C4-2B (cell line): ENCODE measurements around the gene PARP15.

Source experiments
- H3K27ac ChIP-seq: fragments of 450-650 bp; 2 replicates; pipeline ENCODE4 v1.5.1; 2017
- ZFX ChIP-seq: fragments of 450-650 bp; IDR thresholded peaks from 2 replicates; pipeline ENCODE4 v1.6.1; 2017
- TF ChIP-seq, protein P1 (sequence below): fragments of 450-650 bp; conservative IDR thresholded peaks from 2 replicates; pipeline ENCODE4 v1.5.1; 2017; ENCODE audit warnings: mild to moderate bottlenecking

Gene PARP15

DNA sequence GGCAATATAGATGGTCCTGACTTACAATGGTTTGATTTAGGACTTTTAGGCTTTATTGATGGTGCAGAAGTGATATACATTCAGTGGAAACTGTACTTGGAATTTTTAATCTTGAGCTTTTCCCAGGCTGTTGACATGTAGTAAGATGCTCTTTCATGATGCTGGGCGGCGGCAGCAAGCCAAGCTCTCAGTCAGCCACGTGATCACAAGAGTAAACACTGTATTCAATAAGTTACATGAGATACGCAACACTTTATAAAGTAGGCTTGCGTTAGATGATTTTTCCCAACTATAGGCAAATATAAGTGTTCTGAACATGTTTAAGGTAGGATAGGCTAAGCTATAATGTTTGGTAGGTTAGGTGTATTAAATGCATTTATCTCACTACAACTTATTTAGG, 31.3 kb upstream of the PARP15 start:
- H3K27ac ChIP-seq, result no peak overlapping the region
- TF ChIP-seq ZFX, result no peak
- TF ChIP-seq, protein P1, sequence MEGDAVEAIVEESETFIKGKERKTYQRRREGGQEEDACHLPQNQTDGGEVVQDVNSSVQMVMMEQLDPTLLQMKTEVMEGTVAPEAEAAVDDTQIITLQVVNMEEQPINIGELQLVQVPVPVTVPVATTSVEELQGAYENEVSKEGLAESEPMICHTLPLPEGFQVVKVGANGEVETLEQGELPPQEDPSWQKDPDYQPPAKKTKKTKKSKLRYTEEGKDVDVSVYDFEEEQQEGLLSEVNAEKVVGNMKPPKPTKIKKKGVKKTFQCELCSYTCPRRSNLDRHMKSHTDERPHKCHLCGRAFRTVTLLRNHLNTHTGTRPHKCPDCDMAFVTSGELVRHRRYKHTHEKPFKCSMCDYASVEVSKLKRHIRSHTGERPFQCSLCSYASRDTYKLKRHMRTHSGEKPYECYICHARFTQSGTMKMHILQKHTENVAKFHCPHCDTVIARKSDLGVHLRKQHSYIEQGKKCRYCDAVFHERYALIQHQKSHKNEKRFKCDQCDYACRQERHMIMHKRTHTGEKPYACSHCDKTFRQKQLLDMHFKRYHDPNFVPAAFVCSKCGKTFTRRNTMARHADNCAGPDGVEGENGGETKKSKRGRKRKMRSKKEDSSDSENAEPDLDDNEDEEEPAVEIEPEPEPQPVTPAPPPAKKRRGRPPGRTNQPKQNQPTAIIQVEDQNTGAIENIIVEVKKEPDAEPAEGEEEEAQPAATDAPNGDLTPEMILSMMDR, result no peak

DNA sequence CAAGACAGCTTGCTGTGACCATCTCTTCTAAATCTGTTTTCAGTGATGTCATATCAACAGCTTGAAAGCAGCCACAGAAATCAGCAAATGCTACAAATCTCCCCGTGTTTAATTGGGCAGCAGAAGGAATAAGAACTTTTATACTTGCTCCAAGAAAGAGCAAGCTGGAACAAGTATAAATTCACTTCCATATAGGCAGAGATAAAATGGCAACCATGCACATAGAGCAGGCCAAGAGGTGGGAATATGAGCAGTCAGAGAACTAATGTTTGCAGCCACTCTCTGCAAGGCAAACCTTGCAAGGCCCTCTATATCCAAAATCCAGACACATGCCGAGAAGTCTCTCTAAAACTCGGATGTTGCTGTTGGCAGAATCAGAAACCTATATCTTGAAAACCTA, 29.4 kb upstream of the PARP15 start:
- no peak overlapping the region for H3K27ac ChIP-seq
- TF ChIP-seq ZFX, result no peak
- TF ChIP-seq, protein P1, result no peak

DNA sequence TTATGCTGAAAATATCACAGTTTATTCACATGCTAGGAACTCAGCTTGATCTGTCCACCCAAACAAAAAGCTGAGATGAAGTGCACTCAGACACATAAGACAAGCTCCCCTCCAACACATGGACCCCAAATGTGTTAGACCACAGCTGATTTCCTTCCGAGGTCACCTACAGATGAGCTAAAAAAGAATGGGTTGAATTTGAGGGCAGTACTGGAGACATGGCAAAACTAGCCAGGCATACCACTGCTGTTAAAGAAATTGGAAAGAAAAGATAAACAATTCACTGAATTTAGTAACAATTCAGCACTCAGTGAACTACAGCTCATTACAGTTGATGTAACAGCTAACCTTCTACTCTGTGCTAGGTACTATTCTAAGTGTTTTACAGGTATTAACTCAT, 28.8 kb upstream of the PARP15 start:
- TF ChIP-seq, protein P1, result no peak
- no peak for TF ChIP-seq ZFX

DNA sequence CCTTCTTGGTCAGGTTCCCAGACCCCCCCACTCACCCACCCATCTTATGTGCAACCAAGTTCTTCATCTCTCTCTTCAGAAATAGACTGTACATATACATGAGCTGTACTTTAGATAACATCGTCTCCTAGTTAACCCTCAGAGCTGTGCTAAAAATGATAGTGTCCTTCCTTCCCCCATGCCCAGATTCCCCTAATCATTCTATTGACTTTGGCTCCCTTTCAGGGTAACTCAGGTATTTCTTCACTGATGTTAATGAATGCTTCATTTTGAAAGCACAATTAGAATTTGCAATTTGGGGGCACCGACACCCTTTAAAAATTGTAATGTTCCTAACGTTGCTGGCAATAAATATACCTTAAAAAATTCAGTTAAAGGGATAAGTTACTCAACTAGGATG, 24.3 kb upstream of the PARP15 start:
- no peak overlapping the region for H3K27ac ChIP-seq
- no peak for TF ChIP-seq ZFX
- TF ChIP-seq, protein P1, result no peak

More for the DNA sequence above, 28.8 kb upstream of the PARP15 start:
- no peak overlapping the region for H3K27ac ChIP-seq

DNA sequence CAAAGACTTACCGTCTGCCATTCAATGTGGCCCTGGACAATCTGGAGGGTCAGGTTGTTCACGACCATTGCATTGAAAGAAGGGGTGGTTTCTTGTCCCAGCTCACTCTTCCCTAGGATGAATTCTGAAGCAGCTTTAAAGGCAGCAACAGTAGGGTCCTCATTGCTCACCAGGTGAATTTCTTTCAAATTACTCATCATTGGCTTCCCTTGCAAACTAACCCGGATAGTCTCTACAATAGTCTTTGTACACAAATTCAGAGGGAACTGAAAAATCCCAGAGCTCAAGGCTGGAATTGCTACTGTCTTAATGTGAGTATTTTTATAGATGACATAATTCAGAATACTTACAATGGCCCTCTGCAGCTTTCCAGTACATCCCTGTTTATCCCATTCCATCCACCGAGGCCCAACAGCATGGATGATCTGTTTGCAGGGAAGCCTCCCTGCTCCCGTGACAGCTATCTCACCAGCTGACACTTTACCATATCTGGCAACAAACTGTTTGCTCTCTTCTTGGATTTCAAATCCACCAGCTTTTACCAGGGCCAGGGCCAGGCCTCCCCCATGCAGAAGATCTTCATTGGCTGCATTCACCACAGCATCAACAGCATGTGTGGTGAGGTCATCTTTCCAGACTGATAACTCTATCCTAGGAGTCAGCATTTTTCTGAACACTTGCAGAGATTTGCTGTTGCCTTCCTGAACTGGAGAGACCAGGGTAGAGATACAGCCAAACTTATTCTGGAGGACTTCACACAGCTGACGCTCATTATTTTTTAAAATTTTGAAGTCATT, 22.0 kb upstream of the PARP15 start:
- H3K27ac ChIP-seq, result no peak overlapping the region
- TF ChIP-seq ZFX, result no peak
- TF ChIP-seq, protein P1, result no peak

DNA sequence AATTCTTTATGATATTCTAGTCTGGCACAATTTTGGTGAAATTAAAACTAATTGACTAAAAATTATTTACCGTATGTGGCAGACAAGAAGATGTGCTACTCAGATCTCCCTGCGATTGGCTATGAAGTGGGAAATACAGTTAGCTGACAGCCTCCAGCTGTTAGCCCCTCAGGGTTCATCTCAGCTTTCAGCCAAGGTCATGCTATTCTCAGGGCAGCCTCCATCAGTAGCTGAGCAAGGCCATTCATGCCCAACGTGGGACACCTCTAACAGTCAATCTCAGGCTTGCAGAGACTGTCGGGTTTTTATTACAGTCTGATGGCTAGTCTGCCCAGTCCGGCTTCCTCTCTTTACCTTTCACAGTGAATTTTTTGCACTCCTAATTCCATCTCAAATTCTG, 20.1 kb upstream of the PARP15 start:
- no peak overlapping the region for H3K27ac ChIP-seq
- TF ChIP-seq, protein P1, result no peak
- no peak for TF ChIP-seq ZFX

DNA sequence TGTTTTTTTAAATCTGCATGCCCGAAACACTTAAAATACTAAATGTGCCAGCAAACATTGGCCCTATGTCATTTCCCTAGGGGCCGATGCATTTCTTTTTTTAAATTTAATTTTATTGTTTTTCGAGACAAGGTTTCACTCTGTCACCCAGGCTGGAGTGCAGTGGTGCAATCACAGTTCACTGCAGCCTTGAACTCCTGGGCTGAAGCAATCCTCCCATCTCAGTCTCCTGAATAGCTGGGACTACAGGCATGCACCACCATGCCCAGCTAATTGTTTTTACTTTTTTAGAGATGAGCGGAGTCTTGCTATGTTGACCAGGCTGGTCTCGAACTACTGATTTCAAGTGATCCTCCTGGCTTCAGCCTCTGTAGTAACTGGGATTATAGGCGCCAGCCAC, 18.8 kb upstream of the PARP15 start:
- TF ChIP-seq ZFX, result no peak
- TF ChIP-seq, protein P1, result no peak
- H3K27ac ChIP-seq, result no peak overlapping the region
